ENCODE measurements around the gene CD68.

DNA sequence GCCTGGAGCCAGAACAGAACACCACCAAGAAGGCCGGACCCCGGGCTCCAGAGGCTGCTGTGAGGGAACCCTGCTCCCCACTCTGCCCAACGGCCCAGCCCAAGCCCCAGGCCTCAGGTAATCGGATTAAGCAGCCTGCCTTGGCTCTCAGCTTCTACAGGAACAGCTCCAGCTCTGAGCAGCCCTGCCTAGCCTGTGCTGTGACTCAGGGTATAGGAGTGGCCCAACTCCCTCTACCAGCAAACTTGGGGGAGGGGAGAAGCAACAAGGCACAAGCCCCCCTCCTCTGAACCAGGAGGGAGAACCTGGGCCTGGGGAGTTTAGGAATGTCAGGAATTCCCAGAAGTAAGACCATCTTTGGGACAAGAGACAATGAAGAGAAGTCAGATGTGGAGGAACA lies 11.3 kb downstream of the CD68 start:
- TF ChIP-seq CTCF (IDR thresholded peaks at IDR 0.05) (no peak), POLR2A (IDR thresholded peaks at IDR 0.05) (no peak)
